Heart left ventricle (tissue), 16 donors: Measurements from ENCODE around the gene SYNGR1. TPM values are rescaled to one million over a fixed set of nuclear protein-coding genes. Genes with fewer than 3 reads are reported as not detected.

Experiments
- ATAC-seq, 4 donors: fragments of 200-7000 bp; cut with Tn5 transposase; one replicate each; pipeline ENCODE4 v1.9.1; 2020 to 2022; ENCODE audit warnings: moderate library complexity in 4 of 4, mild to moderate bottlenecking in 3 of 4, moderate number of reproducible peaks in 1 of 4
- DNase-seq, 5 donors: peaks; one replicate each; pipeline ENCODE4 v3.0.0-alpha.2; 2020
- H3K27ac ChIP-seq, 12 donors: fragments of 200-600 bp; sonication (generic) in 4 of 12; one replicate each; pipeline versions ENCODE4 v1.5.0 to v1.8.0; 2016 to 2022; ENCODE audit warnings: mild to moderate bottlenecking in 2 of 12
- H3K27me3 ChIP-seq, 9 donors: fragments of 200-600 bp; sonication (generic) in 2 of 9; one replicate each; pipeline versions ENCODE4 v1.5.1 to v1.8.0; 2016 to 2022; ENCODE audit warnings: mild to moderate bottlenecking in 3 of 9
- H3K36me3 ChIP-seq, 9 donors: fragments of 200-600 bp; sonication (generic) in 2 of 9; one replicate each; pipeline versions ENCODE4 v1.5.0 to v1.8.0; 2018 to 2022; ENCODE audit warnings: mild to moderate bottlenecking in 2 of 9
- H3K4me1 ChIP-seq, 12 donors: fragments of 200-600 bp; sonication (generic) in 4 of 12; one replicate each; pipeline versions ENCODE4 v1.5.0 to v1.8.0; 2016 to 2022; ENCODE audit warnings: mild to moderate bottlenecking in 3 of 12
- H3K4me3 ChIP-seq, 12 donors: fragments of 200-600 bp; sonication (generic) in 4 of 12; one replicate each; pipeline versions ENCODE4 v1.5.0 to v1.8.0; 2017 to 2022; ENCODE audit warnings: mild to moderate bottlenecking in 9 of 12, moderate library complexity in 4 of 12
- H3K9me3 ChIP-seq, 12 donors: fragments of 200-600 bp; sonication (generic) in 4 of 12; one replicate each; pipeline versions ENCODE4 v1.5.0 to v1.8.0; 2016 to 2022; ENCODE audit warnings: mild to moderate bottlenecking in 1 of 12
- POLR2A ChIP-seq, 2 donors: fragments of 450-650 bp; IDR thresholded peaks; one replicate each; pipeline ENCODE4 v1.6.1; 2017; ENCODE audit warnings: antibody characterized with exemption in 2 of 2, mild to moderate bottlenecking in 2 of 2, moderate library complexity in 2 of 2
- WGBS, 4 donors: extraction: QIAGEN DNeasy Blood & Tissue Kit in 2 of 4; methylation state at CpG; one replicate each; pipeline versions ENCODE4 v1.1.5 to v1.1.7; 2013 to 2018; 5-methylcytosine and 5-hydroxymethylcytosine counted together
- intact Hi-C, 10 donors: fragments of 100-400 bp; cut with DNase I; formaldehyde crosslinking; loops; one replicate each; pipeline versions ENCODE4 v1.11.1 to v1.14.2; 2022
- polyA plus RNA-seq, 2 donors: library from polyadenylated mRNA; stranded (reverse); fragments of 200-250 nt; gene quantifications; one replicate each; pipeline ENCODE4 v1.2.3, GENCODE V29; 2013
- total RNA-seq, 9 donors: library from RNA; depleted of rRNA in 2 of 9; stranded (reverse); fragments of >200 nt in 2 of 9; fragmentation: NEBNext Ultra II Directional in 3 of 9; extraction: Animal tissue kit (Norgen Biotek cat#: 25700) in 3 of 9; gene quantifications; one replicate each; pipeline versions ENCODE4 v1.1.0 to v1.2.4, GENCODE V29; 2016 to 2023
- TF ChIP-seq, protein P1 (sequence below), 12 donors: fragments of 200-600 bp; sonication (generic) in 4 of 12; IDR thresholded peaks; one replicate each; pipeline versions ENCODE4 v1.5.0 to v1.8.0; 2018 to 2022; ENCODE audit warnings: antibody characterized with exemption in 12 of 12, mild to moderate bottlenecking in 5 of 12
- donor health status: ischemic (EF 13 %, LVEDD 7.1; RV severe dilation, severe dysfunction).
- donor health status: healthy with polysubstance abuse.
- donor health status: DM: no; HTN: yes; CAD: no.
- donor health status: DM: no; HTN: no; CAD: no.
- donor health status: ischemic (EF 25% LVEDD 6.9; RV normal size, moderate dysfunction).
- donor health status: ischemic (EF 25% LVEDD 5.7; RV mildly dilated, moderate dysfunction).
- donor health status: healthy.
- donor health status: DM: yes; HTN: yes; CAD: no.
- donor health status: ischemic (EF 35%, LVEDD 5.7; RV mildly dilated, moderate dysfunction).
- donor health status: nonischemic (EF 11% LVEDD 7.7; RV severe dilation, severe dysfunction).
- donor health status: DM: yes; HTN: yes; CAD: no.
- donor health status: PGD.
- donor health status: ischemic (EF 29% LVEDD 5.4; RV normal size, mild dysfunction).
- donor health status: nonischemic (EF 23%, LVEDD 6.1; RV moderate dilation, normal function).

SYNGR1 gene
- total and polyA plus RNA-seq, 11 donors = 20.0 to 49.9 (median 39.3) TPM

- Histone ChIP-seq H3K27ac (no peak overlapping the region), H3K4me1 (peaks cover 0 to 11% (median 5%) of the 10 kb centered on the region in 12 donors), H3K9me3 (no peaks in the 10 kb centered on the region), H3K27me3 (no peaks in the 10 kb centered on the region), H3K36me3 (peaks cover 0 to 3% (median 0%) of the 10 kb centered on the region in 9 donors), H3K4me3 (no peak overlapping the region)
- TF ChIP-seq POLR2A (IDR thresholded peaks at IDR 0.05) = no peak
- TF ChIP-seq, protein P1, sequence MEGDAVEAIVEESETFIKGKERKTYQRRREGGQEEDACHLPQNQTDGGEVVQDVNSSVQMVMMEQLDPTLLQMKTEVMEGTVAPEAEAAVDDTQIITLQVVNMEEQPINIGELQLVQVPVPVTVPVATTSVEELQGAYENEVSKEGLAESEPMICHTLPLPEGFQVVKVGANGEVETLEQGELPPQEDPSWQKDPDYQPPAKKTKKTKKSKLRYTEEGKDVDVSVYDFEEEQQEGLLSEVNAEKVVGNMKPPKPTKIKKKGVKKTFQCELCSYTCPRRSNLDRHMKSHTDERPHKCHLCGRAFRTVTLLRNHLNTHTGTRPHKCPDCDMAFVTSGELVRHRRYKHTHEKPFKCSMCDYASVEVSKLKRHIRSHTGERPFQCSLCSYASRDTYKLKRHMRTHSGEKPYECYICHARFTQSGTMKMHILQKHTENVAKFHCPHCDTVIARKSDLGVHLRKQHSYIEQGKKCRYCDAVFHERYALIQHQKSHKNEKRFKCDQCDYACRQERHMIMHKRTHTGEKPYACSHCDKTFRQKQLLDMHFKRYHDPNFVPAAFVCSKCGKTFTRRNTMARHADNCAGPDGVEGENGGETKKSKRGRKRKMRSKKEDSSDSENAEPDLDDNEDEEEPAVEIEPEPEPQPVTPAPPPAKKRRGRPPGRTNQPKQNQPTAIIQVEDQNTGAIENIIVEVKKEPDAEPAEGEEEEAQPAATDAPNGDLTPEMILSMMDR (IDR thresholded peaks at IDR 0.05) = no peak
- intact Hi-C loops = no loop called here
- no peak for ATAC-seq
- no peak for DNase-seq
- 69 to 81% (median 77%) methylated on average over 8 to 12 of the region's 12 CpGs for WGBS, 4 donors
Measured at GRCh38 chr22:39383841-39384625, 34.2 kb downstream of the SYNGR1 start.

DNA sequence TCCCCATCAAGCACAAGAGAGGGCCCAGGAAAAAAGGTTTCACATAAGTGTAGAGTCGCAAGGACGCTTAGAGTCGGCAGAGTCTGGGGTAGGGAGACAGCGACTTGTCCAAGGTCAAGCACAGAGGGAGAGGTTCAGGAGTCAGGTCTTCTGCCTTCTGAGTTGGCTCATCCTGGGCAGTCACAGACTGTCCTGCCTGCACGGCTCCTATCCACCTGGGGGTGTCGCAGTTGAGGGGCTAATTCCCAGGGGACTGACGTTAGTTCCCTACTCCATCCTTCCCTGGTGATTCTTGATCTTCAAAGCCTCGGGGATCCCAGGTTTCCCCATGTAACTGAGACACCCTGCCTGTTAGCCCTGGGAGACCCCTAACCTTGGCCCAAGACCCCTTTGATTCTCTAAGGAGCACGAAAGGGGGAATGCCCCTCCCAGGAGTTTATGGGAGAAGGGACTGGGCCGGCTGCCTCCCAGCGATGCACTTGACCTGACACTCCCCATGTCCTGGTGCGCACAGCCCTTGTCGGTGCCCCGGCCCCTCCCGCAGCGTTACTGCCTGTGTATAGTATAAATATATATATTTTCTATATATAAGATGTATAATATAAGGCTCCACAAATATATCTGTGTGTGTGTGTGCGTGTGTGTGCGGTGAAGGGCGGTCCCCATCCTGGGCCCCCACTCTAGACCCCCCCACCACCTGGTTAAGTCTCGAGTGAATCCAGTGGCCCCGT is 35.1 kb downstream of the SYNGR1 start:
- ATAC-seq = peak in 1 of 4 donors; percentile 52
- no peak overlapping the region for H3K27ac ChIP-seq
- intact Hi-C loops = loop anchor here in 1 of 10 donors (5.0 kb wide), 1 partner anchor 33 kb away; no protein-coding TSS in a partner anchor

DNA sequence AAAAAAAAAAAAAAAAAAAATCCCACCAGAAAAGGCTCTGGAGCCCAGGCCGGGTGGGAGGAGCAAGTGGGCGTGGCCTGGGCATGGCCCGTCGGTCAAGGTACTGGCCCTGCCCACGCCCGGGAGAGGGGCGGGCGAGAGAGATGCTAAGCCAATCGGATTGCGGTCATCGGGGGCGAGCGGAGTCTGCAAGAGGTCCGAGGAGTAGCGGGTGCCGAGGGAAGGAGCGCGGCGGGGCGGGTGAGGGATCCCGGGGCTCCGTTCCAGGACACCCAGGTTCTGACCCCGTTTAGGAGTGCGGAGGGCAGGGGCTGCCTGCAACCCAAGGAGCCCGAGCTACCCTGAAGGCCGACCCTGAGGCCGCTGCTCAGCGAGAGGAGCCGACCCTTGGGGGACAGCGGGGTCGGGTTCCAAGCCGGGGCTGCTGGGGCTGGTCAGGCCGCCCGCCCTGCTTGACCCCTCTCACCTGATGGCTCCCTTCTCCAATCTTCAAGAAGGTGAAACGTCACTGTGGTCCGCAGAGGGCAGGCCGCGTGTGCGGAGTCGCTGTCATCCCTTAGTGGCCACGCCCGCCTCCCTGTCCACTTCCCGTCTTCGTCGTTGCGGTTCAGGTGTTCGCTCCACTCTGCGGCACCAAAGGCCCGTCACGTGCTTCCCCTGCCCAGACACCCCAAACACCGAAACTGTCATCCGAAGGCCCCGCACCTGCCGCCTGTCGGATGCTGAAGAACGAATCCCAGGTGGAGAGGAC is 38.6 kb downstream of the SYNGR1 start:
- Histone ChIP-seq H3K27me3 (no peaks in the 10 kb centered on the region), H3K36me3 (no peaks in the 10 kb centered on the region), H3K27ac (peak overlapping the region in 3 of 12 donors; percentile 10 to 40 (median 32)), H3K9me3 (no peaks in the 10 kb centered on the region), H3K4me1 (peaks cover 0 to 16% (median 5%) of the 10 kb centered on the region in 12 donors), H3K4me3 (peak overlapping the region; percentile 33 to 73 (median 59))
- ATAC-seq (peak; percentile 83 to 97 (median 94)), DNase-seq (peak; percentile 83 to 91 (median 89))
- 4 to 6% (median 5%) methylated on average over 46 to 56 of the region's 56 CpGs for WGBS, 4 donors
- no peak for TF ChIP-seq POLR2A (IDR thresholded peaks at IDR 0.05)
- TF ChIP-seq, protein P1 (IDR thresholded peaks at IDR 0.05) = no peak
- intact Hi-C loops = loop anchor here in 1 of 10 donors (5.0 kb wide), 1 partner anchor 36 kb away; no protein-coding TSS in a partner anchor

More for the DNA sequence above, 35.1 kb downstream of the SYNGR1 start:
- peak in 1 of 5 donors; percentile 45 for DNase-seq
- Histone ChIP-seq H3K9me3 (no peaks in the 10 kb centered on the region), H3K27me3 (no peaks in the 10 kb centered on the region), H3K36me3 (peaks cover 0 to 3% (median 0%) of the 10 kb centered on the region in 9 donors), H3K4me1 (peaks cover 0 to 16% (median 5%) of the 10 kb centered on the region in 12 donors), H3K4me3 (no peak overlapping the region)
- WGBS, 4 donors = 43 to 53% (median 45%) methylated on average over 21 of the region's 21 CpGs
- TF ChIP-seq POLR2A (IDR thresholded peaks at IDR 0.05) = no peak
- TF ChIP-seq, protein P1 (IDR thresholded peaks at IDR 0.05) = peak in 9 of 12 donors; percentile 10 to 44 (median 28)
